Measurements from ENCODE around the gene RNF180. TPM values are rescaled to one million over a fixed set of nuclear protein-coding genes. Genes with fewer than 3 reads are reported as not detected.

RNF180 gene
- total RNA-seq, 1 donor from 2014 or later = 14.0 TPM

- no peaks in the 10 kb centered on the region for H3K27me3 ChIP-seq
- no peak for DNase-seq (ENCODE audit: extremely low spot score in 2 of 2)
- TF ChIP-seq, protein P1, sequence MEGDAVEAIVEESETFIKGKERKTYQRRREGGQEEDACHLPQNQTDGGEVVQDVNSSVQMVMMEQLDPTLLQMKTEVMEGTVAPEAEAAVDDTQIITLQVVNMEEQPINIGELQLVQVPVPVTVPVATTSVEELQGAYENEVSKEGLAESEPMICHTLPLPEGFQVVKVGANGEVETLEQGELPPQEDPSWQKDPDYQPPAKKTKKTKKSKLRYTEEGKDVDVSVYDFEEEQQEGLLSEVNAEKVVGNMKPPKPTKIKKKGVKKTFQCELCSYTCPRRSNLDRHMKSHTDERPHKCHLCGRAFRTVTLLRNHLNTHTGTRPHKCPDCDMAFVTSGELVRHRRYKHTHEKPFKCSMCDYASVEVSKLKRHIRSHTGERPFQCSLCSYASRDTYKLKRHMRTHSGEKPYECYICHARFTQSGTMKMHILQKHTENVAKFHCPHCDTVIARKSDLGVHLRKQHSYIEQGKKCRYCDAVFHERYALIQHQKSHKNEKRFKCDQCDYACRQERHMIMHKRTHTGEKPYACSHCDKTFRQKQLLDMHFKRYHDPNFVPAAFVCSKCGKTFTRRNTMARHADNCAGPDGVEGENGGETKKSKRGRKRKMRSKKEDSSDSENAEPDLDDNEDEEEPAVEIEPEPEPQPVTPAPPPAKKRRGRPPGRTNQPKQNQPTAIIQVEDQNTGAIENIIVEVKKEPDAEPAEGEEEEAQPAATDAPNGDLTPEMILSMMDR (IDR thresholded peaks at IDR 0.05) = no peak
- TF ChIP-seq POLR2A (IDR thresholded peaks at IDR 0.05) = no peak
- no peak for TF ChIP-seq POLR2AphosphoS5 (IDR thresholded peaks at IDR 0.05; ENCODE audit: insufficient read depth in 1 of 2, low read depth in 1 of 2)
- no peaks in the 10 kb centered on the region for H3K36me3 ChIP-seq
- intact Hi-C loops (cut with DNase I) = no loop called here
- no peak overlapping the region for H3K27ac ChIP-seq
- no peaks in the 10 kb centered on the region for H3K4me1 ChIP-seq
- H3K4me3 ChIP-seq = no peak overlapping the region
- H3K9me3 ChIP-seq = no peaks in the 10 kb centered on the region
Observed at GRCh38 chr5:64308135-64308534, 142.5 kb downstream of the RNF180 start.

DNA sequence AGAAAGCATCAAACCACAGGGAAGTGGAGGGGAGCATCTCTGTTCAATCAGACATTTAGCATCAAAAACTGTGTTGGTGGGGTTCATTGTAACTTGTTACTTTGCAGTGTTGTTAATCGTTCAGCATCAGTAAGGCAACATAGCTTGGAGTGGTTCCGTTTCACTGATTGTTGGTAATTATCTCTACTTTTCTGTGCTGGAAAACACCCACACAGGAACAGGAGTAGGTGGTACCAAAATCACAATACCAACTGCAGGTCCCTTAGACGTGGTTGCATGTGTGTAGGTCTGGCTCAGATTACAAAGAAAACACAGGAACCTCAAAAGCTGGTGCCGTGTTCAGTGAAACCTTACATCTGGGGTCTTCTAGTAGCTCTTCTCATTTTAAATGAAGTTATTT, 146.8 kb downstream of the RNF180 start:
- Histone ChIP-seq H3K27me3 (no peaks in the 10 kb centered on the region), H3K4me1 (no peaks in the 10 kb centered on the region), H3K27ac (no peak overlapping the region), H3K36me3 (no peaks in the 10 kb centered on the region), H3K4me3 (no peak overlapping the region), H3K9me3 (no peaks in the 10 kb centered on the region)
- intact Hi-C loops (cut with DNase I) = no loop called here
- TF ChIP-seq POLR2A (IDR thresholded peaks at IDR 0.05) (no peak), POLR2AphosphoS5 (IDR thresholded peaks at IDR 0.05; ENCODE audit: insufficient read depth in 1 of 2, low read depth in 1 of 2) (no peak)
- TF ChIP-seq, protein P1 (IDR thresholded peaks at IDR 0.05) = no peak
- no peak for DNase-seq (ENCODE audit: extremely low spot score in 2 of 2)

- no peak for TF ChIP-seq POLR2A (IDR thresholded peaks at IDR 0.05)
- TF ChIP-seq, protein P1 (IDR thresholded peaks at IDR 0.05) = no peak
- no peak for TF ChIP-seq POLR2AphosphoS5 (IDR thresholded peaks at IDR 0.05; ENCODE audit: insufficient read depth in 1 of 2, low read depth in 1 of 2)
- intact Hi-C loops (cut with DNase I) = no loop called here
Observed at GRCh38 chr5:64315778-64316177, 150.1 kb downstream of the RNF180 start.

GRCh38 chr5:64318175-64318574, 152.5 kb downstream of the RNF180 start:
- TF ChIP-seq POLR2AphosphoS5 (IDR thresholded peaks at IDR 0.05; ENCODE audit: insufficient read depth in 1 of 2, low read depth in 1 of 2) (no peak), POLR2A (IDR thresholded peaks at IDR 0.05) (no peak)
- TF ChIP-seq, protein P1 (IDR thresholded peaks at IDR 0.05) = no peak
- H3K4me1 ChIP-seq = no peaks in the 10 kb centered on the region
- no peaks in the 10 kb centered on the region for H3K36me3 ChIP-seq
- no peaks in the 10 kb centered on the region for H3K9me3 ChIP-seq
- no peak overlapping the region for H3K27ac ChIP-seq
- intact Hi-C loops (cut with DNase I) = no loop called here
- H3K27me3 ChIP-seq = no peaks in the 10 kb centered on the region
- no peak for DNase-seq (ENCODE audit: extremely low spot score in 2 of 2)
- H3K4me3 ChIP-seq = no peak overlapping the region

More at GRCh38 chr5:64315778-64316177, 150.1 kb downstream of the RNF180 start:
- Histone ChIP-seq H3K27me3 (no peaks in the 10 kb centered on the region), H3K27ac (no peak overlapping the region), H3K4me1 (no peaks in the 10 kb centered on the region), H3K4me3 (no peak overlapping the region), H3K9me3 (no peaks in the 10 kb centered on the region), H3K36me3 (no peaks in the 10 kb centered on the region)
- no peak for DNase-seq (ENCODE audit: extremely low spot score in 2 of 2)

GRCh38 chr5:64323591-64323990, 157.9 kb downstream of the RNF180 start:
- intact Hi-C loops (cut with DNase I) = no loop called here
- Histone ChIP-seq H3K9me3 (no peaks in the 10 kb centered on the region), H3K36me3 (no peaks in the 10 kb centered on the region), H3K27ac (no peak overlapping the region), H3K4me3 (no peak overlapping the region), H3K4me1 (no peaks in the 10 kb centered on the region), H3K27me3 (no peaks in the 10 kb centered on the region)
- DNase-seq (ENCODE audit: extremely low spot score in 2 of 2) = no peak
- TF ChIP-seq POLR2AphosphoS5 (IDR thresholded peaks at IDR 0.05; ENCODE audit: insufficient read depth in 1 of 2, low read depth in 1 of 2) (no peak), POLR2A (IDR thresholded peaks at IDR 0.05) (no peak)
- TF ChIP-seq, protein P1 (IDR thresholded peaks at IDR 0.05) = no peak

Measured in vagina (tissue), 2 donors.